Gastroesophageal sphincter (tissue), 4 donors: Measurements from ENCODE around the gene OR6C68. TPM values are rescaled to one million over a fixed set of nuclear protein-coding genes. Genes with fewer than 3 reads are reported as not detected.
"Not testable (repeated sequence)": the region's sequence is repeated elsewhere in the genome, so short reads cannot be mapped to it uniquely, and the experiment has no call there.

Experiments used
- ATAC-seq: fragments of 150-250 bp; one replicate; pipeline ENCODE4 v1.9.1; 2016; ENCODE audit warnings: mild to moderate bottlenecking, moderate library complexity
- H3K27ac ChIP-seq, 4 donors: fragments of 200-600 bp; sonication (generic) in 3 of 4; 1 replicate in 3 of 4; 2 replicates in 1 of 4; pipeline ENCODE4 v1.5.1; 2016 to 2019
- H3K27me3 ChIP-seq: fragments of 200-600 bp; sonication (generic); one replicate; pipeline ENCODE4 v1.5.1; 2019
- H3K36me3 ChIP-seq, 2 donors: fragments of 200-600 bp; sonication (generic); one replicate each; pipeline ENCODE4 v1.5.1; 2019; ENCODE audit warnings: control low read depth in 1 of 2
- H3K4me1 ChIP-seq, 3 donors: fragments of 200-600 bp; sonication (generic); 1 replicate in 2 of 3; 2 replicates in 1 of 3; pipeline ENCODE4 v1.5.1; 2016 to 2019; ENCODE audit warnings: control low read depth in 2 of 3
- H3K4me3 ChIP-seq, 2 donors: fragments of 200-600 bp; sonication (generic); one replicate each; pipeline ENCODE4 v1.5.1; 2019; ENCODE audit warnings: mild to moderate bottlenecking in 1 of 2, moderate library complexity in 1 of 2
- H3K9me3 ChIP-seq, 3 donors: fragments of 200-600 bp; sonication (generic); one replicate each; pipeline ENCODE4 v1.5.1; 2017 to 2019; ENCODE audit warnings: control low read depth in 2 of 3
- CTCF ChIP-seq, 4 experiments: fragments of 200-600 bp in 2 of 4; fragments of 450-650 bp in 2 of 4; sonication (generic) in 1 of 4; IDR thresholded peaks; one replicate each; pipeline ENCODE4 v1.5.1; 2017 to 2019; ENCODE audit warnings: antibody characterized with exemption in 4 of 4, mild to moderate bottlenecking in 2 of 4, moderate library complexity in 2 of 4
- EP300 ChIP-seq: sonication (generic); formaldehyde crosslinking; IDR thresholded peaks from one replicate; pipeline ENCODE4 v1.6.1; 2017; ENCODE audit warnings: antibody characterized with exemption, mild to moderate bottlenecking
- POLR2A ChIP-seq, 2 donors: fragments of 450-650 bp; IDR thresholded peaks; one replicate each; pipeline ENCODE4 v1.6.1; 2017; ENCODE audit warnings: antibody characterized with exemption in 2 of 2, mild to moderate bottlenecking in 2 of 2, moderate library complexity in 1 of 2
- POLR2AphosphoS5 ChIP-seq: sonication (generic); formaldehyde crosslinking; IDR thresholded peaks from one replicate; pipeline ENCODE4 v1.6.1; 2017; ENCODE audit warnings: antibody characterized with exemption
- WGBS, 2 donors: methylation state at CpG; one replicate each; pipeline ENCODE4 v1.1.5; 2018; ENCODE audit warnings: low coverage in 1 of 2; 5-methylcytosine and 5-hydroxymethylcytosine counted together
- total RNA-seq, 4 donors: library from RNA; depleted of rRNA; stranded (reverse); fragments of >200 nt; gene quantifications; one replicate each; pipeline ENCODE4 v1.1.0, GENCODE V29; 2016

Gene OR6C68
- total RNA-seq, 4 donors from 2014 or later, result not detected

- 18 to 29% methylated on average over 2 of the region's 2 CpGs for WGBS, 2 donors
- H3K27ac ChIP-seq, result no peak overlapping the region
- TF ChIP-seq POLR2A (IDR thresholded peaks at IDR 0.05), result no peak
- no peak for TF ChIP-seq POLR2AphosphoS5
- no peak for TF ChIP-seq CTCF (IDR thresholded peaks at IDR 0.05)
- no peak for TF ChIP-seq EP300
- H3K36me3 ChIP-seq, result no peaks in the 10 kb centered on the region
- no peaks in the 10 kb centered on the region for H3K9me3 ChIP-seq
- no peaks in the 10 kb centered on the region for H3K27me3 ChIP-seq
- no peaks in the 10 kb centered on the region for H3K4me1 ChIP-seq
- no peak for ATAC-seq
- no peak overlapping the region for H3K4me3 ChIP-seq
Measured at GRCh38 chr12:55467836-55468235, 24.3 kb upstream of the OR6C68 start.

- Histone ChIP-seq H3K27ac (no peak overlapping the region), H3K27me3 (no peaks in the 10 kb centered on the region), H3K4me1 (no peaks in the 10 kb centered on the region), H3K4me3 (no peak overlapping the region), H3K9me3 (no peaks in the 10 kb centered on the region), H3K36me3 (no peaks in the 10 kb centered on the region)
- TF ChIP-seq CTCF (IDR thresholded peaks at IDR 0.05) (no peak), POLR2AphosphoS5 (no peak), EP300 (no peak)
- no peak for ATAC-seq
- 6 to 32% methylated on average over 2 of the region's 2 CpGs for WGBS, 2 donors
Measured at GRCh38 chr12:55469291-55469690, 22.9 kb upstream of the OR6C68 start.

- TF ChIP-seq EP300 (no peak), POLR2A (IDR thresholded peaks at IDR 0.05) (no peak), POLR2AphosphoS5 (no peak)
- H3K36me3 ChIP-seq, result no peaks in the 10 kb centered on the region
- H3K27me3 ChIP-seq, result no peaks in the 10 kb centered on the region
- no peaks in the 10 kb centered on the region for H3K9me3 ChIP-seq
- no peak within 1 kb of the TSS for H3K27ac ChIP-seq
- no peaks in the 10 kb centered on the region for H3K4me1 ChIP-seq
- no peak for ATAC-seq
- no peak within 1 kb of the TSS for H3K4me3 ChIP-seq
- 63 to 91% methylated on average over 1 to 3 of the region's 3 CpGs for WGBS, 2 donors
Measured at GRCh38 chr12:55470088-55470829, 21.9 kb upstream of the OR6C68 start, which contains the start of gene OR6C70. OR6C70 (minus strand) TSS chr12:55470138; CDS start chr12:55470138, 0 bp downstream.

GRCh38 chr12:55472264-55472663 is 19.9 kb upstream of the OR6C68 start:
- ATAC-seq, result no peak
- Histone ChIP-seq H3K4me3 (no peak overlapping the region), H3K27me3 (no peaks in the 10 kb centered on the region), H3K4me1 (no peaks in the 10 kb centered on the region), H3K27ac (no peak overlapping the region), H3K36me3 (no peaks in the 10 kb centered on the region), H3K9me3 (no peaks in the 10 kb centered on the region)
- 84 to 89% methylated on average over 1 of the region's 1 CpG for WGBS, 2 donors
- no peak for TF ChIP-seq EP300
- TF ChIP-seq CTCF (IDR thresholded peaks at IDR 0.05), result no peak
- TF ChIP-seq POLR2A (IDR thresholded peaks at IDR 0.05), result no peak
- TF ChIP-seq POLR2AphosphoS5, result no peak

GRCh38 chr12:55479136-55479535 is 13.0 kb upstream of the OR6C68 start:
- H3K4me3 ChIP-seq, H3K27me3 ChIP-seq, H3K4me1 ChIP-seq, ATAC-seq, H3K9me3 ChIP-seq, H3K36me3 ChIP-seq, H3K27ac ChIP-seq: not testable (repeated sequence)
- no CpG with 5 or more reads among the region's 29 CpGs for WGBS, 2 donors

- not testable (repeated sequence) for H3K4me3 ChIP-seq, H3K9me3 ChIP-seq, H3K27me3 ChIP-seq, H3K4me1 ChIP-seq, ATAC-seq, H3K27ac ChIP-seq, H3K36me3 ChIP-seq
- WGBS, 2 donors, result 60% methylated on average over 2 of the region's 13 CpGs; no CpG with 5 or more reads in 1 of the 2 donors
Measured at GRCh38 chr12:55484284-55484683, 7.9 kb upstream of the OR6C68 start.
